Cerebellar nuclear complex (tissue), 1 donor: ENCODE results near the gene NBPF4.
"Not testable (repeated sequence)": the region's sequence is repeated elsewhere in the genome, so short reads cannot be mapped to it uniquely, and the experiment has no call there.

Experiments used
- DNase-seq, 2 experiments: peaks; one replicate each; lab custom pipeline; 2025; lab: John Stamatoyannopoulos, UW

NBPF4 gene

DNA sequence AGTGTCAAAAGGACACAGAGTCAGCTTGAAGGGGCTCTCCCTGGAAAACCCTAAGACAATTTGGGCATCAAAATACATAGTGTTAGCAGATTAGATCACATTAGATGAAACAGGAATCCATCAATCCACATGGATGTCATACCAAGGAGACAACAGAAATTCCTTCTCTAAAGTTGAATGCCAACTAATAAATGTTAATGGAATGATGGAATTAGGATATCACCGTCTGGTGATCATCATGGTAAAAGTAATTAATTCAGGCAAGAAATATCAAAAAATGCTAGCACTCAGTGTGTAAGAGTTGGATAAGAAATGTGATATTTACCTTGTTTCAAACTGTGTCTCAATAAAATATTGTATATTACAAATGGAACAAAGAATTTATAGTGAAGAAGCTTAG lies 32.9 kb downstream of the NBPF4 start:
- DNase-seq, result no peak

GRCh38 chr1:108209456-108210108 lies 34.3 kb downstream of the NBPF4 start:
- no peak for DNase-seq

- DNase-seq, result no peak
Observed at GRCh38 chr1:108208724-108209446, 35.0 kb downstream of the NBPF4 start.

DNA sequence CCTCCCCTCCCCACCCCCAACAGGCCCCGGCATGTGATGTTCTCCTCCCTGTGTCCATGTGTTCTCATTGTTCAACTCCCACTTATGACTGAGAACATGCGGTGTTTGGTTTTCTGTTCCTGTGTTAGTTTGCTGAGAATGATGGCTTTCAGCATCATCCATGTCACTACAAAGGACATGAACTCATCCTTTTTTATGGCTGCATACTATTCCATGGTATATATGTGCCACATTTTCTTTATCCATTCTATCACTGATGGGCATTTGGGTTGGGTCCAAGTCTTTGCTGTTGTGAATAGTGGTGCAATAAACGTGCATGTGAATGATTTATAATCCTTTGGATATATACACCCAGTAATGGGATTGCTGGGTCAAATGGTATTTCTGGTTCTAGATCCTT lies 40.3 kb downstream of the NBPF4 start:
- not testable (repeated sequence) for DNase-seq

GRCh38 chr1:108201687-108202086 lies 42.2 kb downstream of the NBPF4 start:
- DNase-seq, result no peak

DNA sequence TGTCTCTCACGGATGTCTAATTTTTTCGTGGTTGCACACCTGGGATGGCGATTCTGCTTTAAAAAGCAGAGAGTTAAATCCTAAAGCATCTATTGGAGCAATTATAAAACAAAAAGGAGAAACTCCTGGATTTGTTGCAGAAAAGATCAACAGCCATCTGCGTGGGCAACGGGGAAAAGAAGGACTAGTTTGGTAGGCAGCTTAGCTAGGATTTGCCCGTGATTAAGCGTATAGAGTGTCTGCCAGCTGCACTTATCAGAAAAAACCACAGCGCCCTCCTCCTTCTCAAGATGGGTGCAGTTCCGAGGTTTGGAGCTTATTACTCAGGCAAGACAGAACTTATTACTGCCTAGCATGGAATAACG lies 43.2 kb downstream of the NBPF4 start:
- peak; percentile 7 to 36 for DNase-seq

DNA sequence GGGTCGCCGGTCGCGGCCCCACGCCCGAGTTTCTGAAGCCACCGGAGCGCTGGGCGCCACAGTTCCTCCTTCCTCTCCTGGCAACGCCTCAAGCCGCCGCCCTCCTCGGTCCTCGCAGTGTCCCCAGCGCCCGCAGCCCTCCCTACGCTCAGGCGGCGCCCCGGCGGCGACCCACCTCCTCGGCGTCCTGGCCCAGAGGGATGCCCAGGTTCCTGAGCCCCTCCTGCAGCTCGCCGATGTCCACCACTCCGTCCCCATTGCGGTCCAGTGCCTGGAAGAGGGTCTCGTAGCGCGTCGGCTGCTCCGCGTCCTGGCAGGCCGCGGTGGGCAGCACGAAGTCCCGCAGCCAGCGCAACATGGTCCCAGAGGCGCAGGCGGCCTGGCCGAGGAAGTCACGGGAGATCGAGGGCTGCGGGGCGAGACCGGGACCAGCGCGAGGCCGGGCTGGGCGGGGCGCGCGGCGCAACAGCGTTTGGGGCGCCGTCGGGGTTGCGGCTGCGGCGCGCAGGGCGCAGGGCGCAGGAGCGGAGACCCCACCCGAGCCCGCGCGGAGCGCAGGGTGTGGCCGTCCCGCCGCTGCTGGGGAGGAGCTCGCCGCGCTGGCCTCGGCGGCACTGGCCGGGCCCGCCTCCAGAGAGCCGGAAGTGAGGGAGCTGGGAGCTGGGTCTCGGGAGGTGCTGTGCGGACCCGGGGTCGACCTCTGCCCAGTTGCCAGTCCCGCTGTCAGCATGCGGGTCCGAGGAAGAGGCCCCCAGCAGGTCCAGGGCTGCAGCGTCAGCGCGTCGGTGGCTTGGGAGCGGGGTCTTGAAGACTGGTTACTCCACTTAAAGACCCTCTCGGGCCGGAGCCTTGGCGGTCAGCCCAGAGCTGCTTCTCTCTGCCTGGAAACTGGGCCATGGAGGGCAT lies 43.8 kb downstream of the NBPF4 start, which contains the start of gene SLC25A24:
Gene SLC25A24 (minus strand): TSS at position 563 of the 906 bp plus-strand sequence. CDS start 205 bp downstream, at position 358.
- no peak for DNase-seq

DNA sequence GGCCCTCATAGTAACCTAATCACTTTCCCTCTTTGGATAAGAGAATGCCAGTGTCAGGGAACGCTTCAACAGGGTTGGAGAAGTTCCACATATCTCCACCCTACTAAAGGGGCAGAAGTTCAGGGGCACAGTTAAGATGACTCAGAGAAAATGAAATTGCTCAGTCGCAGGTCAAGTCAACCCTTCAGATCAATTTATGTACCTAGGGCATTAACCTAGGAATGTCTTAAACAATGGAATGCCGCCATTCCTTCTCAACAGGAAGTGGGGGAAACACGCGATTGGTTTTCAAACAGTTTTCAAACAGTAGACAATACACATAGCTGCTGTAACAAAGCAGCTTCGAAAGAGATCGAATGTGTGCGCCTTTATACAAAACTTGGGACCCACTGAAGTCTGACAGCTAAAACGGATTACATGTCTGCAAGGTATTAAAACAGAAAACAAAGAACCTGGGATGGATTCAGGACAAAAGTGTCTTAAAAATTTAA lies 44.6 kb downstream of the NBPF4 start:
- no peak for DNase-seq

DNA sequence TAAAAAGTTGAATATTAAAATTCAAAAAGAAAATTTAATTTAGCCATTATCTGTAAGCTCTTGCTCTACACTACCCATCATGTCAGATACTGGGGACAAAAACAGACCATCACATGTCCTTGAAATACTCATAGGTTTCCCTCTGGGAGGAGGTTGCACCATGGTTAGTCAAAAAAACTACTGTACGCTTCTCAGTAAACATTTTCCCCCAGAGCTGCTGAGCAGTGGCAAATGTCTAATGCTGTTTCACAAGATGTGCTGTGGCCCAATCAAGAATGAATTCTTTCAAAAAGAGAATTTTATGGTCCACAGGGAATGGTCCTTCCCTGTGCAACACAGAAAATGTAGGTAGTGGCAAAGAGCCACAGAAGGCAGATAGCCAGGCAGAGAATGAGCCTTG lies 49.8 kb downstream of the NBPF4 start:
- no peak for DNase-seq

DNA sequence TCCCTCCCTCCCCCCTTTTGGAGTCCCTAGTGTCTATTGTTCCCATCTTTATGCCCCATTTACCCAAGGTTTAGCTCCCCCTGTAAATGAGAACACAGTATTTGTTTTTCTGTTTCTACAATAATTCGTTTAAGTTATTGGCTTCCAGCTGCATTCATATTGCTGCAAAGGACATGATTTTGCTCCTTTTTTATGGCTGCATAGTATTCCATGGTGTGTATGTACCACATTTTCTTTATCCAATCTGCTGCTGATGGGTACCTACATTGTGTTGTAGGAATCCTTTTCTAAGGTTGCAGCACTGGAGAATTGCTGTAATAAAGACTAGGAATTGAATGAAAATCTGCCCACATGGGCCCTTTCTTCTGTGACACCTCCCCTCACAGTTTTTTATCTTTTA lies 50.5 kb downstream of the NBPF4 start:
- DNase-seq, result no peak

GRCh38 chr1:108192581-108192980 lies 51.3 kb downstream of the NBPF4 start:
- DNase-seq, result no peak

DNA sequence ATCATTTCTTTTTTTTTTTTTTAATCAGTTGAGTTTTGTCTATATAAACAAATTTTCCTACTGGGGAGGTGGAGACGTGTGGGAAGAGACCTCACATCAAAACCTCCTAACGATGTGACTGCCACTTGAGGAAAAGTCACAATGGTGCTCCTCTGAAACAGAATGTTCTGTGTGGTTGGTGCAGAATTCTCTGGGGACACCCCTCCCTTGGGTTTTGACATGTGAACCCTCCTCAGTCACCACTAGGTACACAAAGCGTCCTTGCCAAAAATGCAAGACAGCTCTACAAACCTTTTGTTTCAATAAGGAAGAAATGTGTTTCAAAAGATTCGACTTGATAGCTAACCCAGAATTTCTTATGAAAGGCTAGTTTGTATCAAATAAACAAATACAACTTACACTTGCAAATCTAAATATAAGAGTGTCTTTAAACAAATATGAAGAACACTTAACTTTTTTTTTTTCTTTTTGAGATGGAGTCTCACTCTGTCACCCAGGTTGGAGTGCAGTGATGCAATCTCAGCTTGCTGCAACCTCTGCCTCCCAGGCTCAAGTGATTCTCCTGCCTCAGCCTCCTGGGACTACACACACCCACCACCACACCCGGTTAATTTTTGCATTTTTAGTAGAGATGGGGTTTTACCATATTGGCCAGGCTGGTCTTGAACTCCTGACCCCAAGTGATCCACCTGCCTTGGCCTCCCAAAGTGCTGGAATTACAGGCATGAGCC lies 53.0 kb downstream of the NBPF4 start:
- DNase-seq, result no peak

- DNase-seq, result no peak
Observed at GRCh38 chr1:108190001-108190634, 53.8 kb downstream of the NBPF4 start.

DNA sequence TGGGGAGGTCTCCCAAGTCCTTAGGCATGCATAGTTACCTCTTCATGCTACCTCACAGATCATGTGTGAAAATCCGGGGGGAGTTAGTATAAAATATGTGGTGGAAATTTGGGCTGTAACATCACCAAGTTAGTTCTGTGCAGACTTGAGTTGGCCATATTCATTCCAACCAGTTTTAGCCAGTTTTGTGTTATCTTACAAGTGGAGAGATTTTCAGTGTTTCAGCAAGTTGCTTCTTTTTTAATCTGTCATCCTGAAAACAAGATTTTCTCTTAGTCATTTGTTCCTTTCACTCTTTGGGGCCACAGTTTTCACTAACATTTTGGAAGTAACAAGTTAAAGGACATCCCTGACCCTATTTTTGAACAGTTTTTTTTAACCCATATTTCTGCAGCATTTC lies 55.1 kb downstream of the NBPF4 start:
- DNase-seq, result no peak

GRCh38 chr1:108182959-108183700 lies 60.7 kb downstream of the NBPF4 start:
- DNase-seq, result no peak

GRCh38 chr1:108179018-108179417 lies 64.9 kb downstream of the NBPF4 start:
- DNase-seq, result no peak
